ENCODE data around the gene VWA5B1. TPM values are rescaled to one million over a fixed set of nuclear protein-coding genes. Genes with fewer than 3 reads are reported as not detected.
A peak's percentile ranks its signal among the peaks of the same experiment; 100 is the strongest.

Gene VWA5B1
- total and polyA plus RNA-seq, 2 of the 4 experiments (the other 2 are of a cell fraction): not detected

DNA sequence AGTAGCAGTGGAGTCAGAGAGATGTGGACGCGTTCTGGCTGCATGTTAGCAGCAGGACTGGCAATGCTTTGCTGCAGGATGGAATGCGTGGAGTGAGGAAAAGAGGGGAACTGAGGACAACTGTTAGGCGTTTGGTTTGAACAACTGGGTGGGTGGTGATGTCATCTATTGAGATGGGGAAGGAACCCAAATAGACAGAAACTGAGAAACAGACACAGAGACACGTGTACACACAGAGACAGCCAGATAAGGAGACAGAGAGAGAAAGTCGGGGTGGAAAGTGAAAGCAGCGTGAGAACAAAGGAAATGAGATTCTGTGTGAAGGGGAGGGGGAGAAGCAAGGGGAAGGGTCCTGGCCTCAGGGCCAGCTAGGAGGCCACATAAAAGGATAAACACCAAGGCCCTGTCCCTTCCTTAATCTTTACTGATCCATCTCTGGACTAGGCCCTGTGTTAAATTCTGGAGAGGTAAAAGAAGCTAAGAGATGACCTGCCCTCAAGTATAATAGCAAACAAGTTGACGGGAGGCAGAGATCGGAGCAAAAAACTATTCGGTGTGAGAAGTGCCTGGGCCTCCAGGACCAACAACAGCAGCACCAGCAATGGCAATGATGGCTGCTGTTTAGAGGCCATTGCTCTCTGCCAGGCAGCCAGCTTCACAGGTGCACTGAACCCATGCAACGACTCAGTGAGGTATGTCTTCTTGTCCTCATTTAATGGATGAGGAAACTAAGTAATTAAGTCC lies 31.6 kb downstream of the VWA5B1 start:
- DNase-seq: peak; percentile 4
- Histone ChIP-seq H2BK5ac (ENCODE audit: low read depth, low read length, poor library complexity, severe bottlenecking) (no peak overlapping the region), H2AK5ac (ENCODE audit: low read depth, low read length) (no peak overlapping the region), H3K9me3 (ENCODE audit: control insufficient read depth, insufficient read depth, low read length) (no peaks in the 10 kb centered on the region), H3K4me3 (ENCODE audit: insufficient read depth, low read depth, low read length) (no peak overlapping the region), H3K4ac (ENCODE audit: low read depth, low read length) (no peak overlapping the region; the same call in 1 of the 2 replicates), H3K23ac (ENCODE audit: low read depth, low read length) (no peak overlapping the region), H2BK20ac (ENCODE audit: low read depth, low read length) (no peak overlapping the region), H3K36me3 (ENCODE audit: control insufficient read depth, insufficient read depth, low read length) (no peaks in the 10 kb centered on the region), H2BK15ac (ENCODE audit: low read depth, low read length) (no peak overlapping the region; the same call in 2 of the 3 replicates), H4K8ac (ENCODE audit: low read depth in 2 of 2, low read length in 2 of 2) (peak overlapping the region in 1 of 2 experiments; percentile 6; a peak in 1 of 4 replicates), H4K5ac (ENCODE audit: low read depth, low read length) (no peak overlapping the region; the same call in 1 of the 2 replicates), H3K56ac (ENCODE audit: extremely low read depth, insufficient read depth, low read length) (no peak overlapping the region), H2BK120ac (ENCODE audit: low read depth, low read length) (no peak overlapping the region), H3K9ac (ENCODE audit: low read depth, low read length) (no peak overlapping the region), H3K27me3 (ENCODE audit: control insufficient read depth, insufficient read depth, low read length) (peaks cover 11% of the 10 kb centered on the region), H3K9me1 (ENCODE audit: insufficient read depth, low read length) (no peaks in the 10 kb centered on the region; the same call in 1 of the 2 replicates), H3K14ac (replicated peaks; ENCODE audit: low read depth, low read length) (0 out of 2 replicates have a peak overlapping the region, but pooled peaks have one; percentile 18), H3K79me1 (ENCODE audit: low read depth in 1 of 2, low read length in 2 of 2) (no peaks in the 10 kb centered on the region), H3K18ac (ENCODE audit: low read depth, low read length) (no peak overlapping the region; the same call in 1 of the 2 replicates), H3K27ac (ENCODE audit: insufficient read depth, low read length) (no peak overlapping the region), H4K20me1 (ENCODE audit: insufficient read depth, low read length) (no peaks in the 10 kb centered on the region), H4K91ac (ENCODE audit: insufficient read depth, low read depth, low read length) (no peak overlapping the region), H2AFZ (replicated peaks; ENCODE audit: low read length, poor library complexity) (peak overlapping the region; percentile 68), H3K4me1 (ENCODE audit: control insufficient read depth, insufficient read depth, low read length) (peaks cover 9% of the 10 kb centered on the region; the same call in 1 of the 2 replicates), H3K4me2 (ENCODE audit: low read depth, low read length) (peak overlapping the region; percentile 13; the same call in 1 of the 2 replicates), H2AK9ac (replicated peaks; ENCODE audit: low read depth, low read length, poor library complexity) (no peak overlapping the region)
- intact Hi-C loops (cut with micrococcal nuclease) (no loop called here), in situ Hi-C loops (cut with MboI; ENCODE audit: low sequenced_read_pairs) (no loop called here), dilution Hi-C loops (cut with HindIII; ENCODE audit: low sequenced_read_pairs, unreplicated experiment) (no loop called here)
- TF ChIP-seq RAD21 (IDR thresholded peaks at IDR 0.05; ENCODE audit: low read length): no peak
- TF ChIP-seq SMC3 (IDR thresholded peaks at IDR 0.05; ENCODE audit: low read depth, low read length): no peak
- TF ChIP-seq, protein P1, sequence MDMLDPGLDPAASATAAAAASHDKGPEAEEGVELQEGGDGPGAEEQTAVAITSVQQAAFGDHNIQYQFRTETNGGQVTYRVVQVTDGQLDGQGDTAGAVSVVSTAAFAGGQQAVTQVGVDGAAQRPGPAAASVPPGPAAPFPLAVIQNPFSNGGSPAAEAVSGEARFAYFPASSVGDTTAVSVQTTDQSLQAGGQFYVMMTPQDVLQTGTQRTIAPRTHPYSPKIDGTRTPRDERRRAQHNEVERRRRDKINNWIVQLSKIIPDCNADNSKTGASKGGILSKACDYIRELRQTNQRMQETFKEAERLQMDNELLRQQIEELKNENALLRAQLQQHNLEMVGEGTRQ (IDR thresholded peaks at IDR 0.05; ENCODE audit: low read depth, low read length): no peak
- no peak for TF ChIP-seq POLR2A (IDR thresholded peaks at IDR 0.05; ENCODE audit: low read depth, low read length)
- TF ChIP-seq MXI1 (IDR thresholded peaks at IDR 0.05; ENCODE audit: borderline replicate concordance, low read depth, low read length): no peak
- TF ChIP-seq BHLHE40 (IDR thresholded peaks at IDR 0.05; ENCODE audit: low read depth, low read length): no peak
- no peak for TF ChIP-seq NFE2L2 (IDR thresholded peaks at IDR 0.05; ENCODE audit: low read depth, low read length)
- no peak for TF ChIP-seq RFX5 (IDR thresholded peaks at IDR 0.05; ENCODE audit: low read depth, low read length)
- TF ChIP-seq, protein P2, sequence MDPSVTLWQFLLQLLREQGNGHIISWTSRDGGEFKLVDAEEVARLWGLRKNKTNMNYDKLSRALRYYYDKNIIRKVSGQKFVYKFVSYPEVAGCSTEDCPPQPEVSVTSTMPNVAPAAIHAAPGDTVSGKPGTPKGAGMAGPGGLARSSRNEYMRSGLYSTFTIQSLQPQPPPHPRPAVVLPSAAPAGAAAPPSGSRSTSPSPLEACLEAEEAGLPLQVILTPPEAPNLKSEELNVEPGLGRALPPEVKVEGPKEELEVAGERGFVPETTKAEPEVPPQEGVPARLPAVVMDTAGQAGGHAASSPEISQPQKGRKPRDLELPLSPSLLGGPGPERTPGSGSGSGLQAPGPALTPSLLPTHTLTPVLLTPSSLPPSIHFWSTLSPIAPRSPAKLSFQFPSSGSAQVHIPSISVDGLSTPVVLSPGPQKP (IDR thresholded peaks at IDR 0.05; ENCODE audit: borderline replicate concordance, low read depth, low read length): no peak
- no peak for TF ChIP-seq CEBPB (IDR thresholded peaks at IDR 0.05; ENCODE audit: low read depth, low read length)
- TF ChIP-seq MAZ (IDR thresholded peaks at IDR 0.05; ENCODE audit: borderline replicate concordance, low read depth, low read length): no peak
- TF ChIP-seq RCOR1 (IDR thresholded peaks at IDR 0.05; ENCODE audit: insufficient replicate concordance, low read length): no peak
- TF ChIP-seq, protein P3, sequence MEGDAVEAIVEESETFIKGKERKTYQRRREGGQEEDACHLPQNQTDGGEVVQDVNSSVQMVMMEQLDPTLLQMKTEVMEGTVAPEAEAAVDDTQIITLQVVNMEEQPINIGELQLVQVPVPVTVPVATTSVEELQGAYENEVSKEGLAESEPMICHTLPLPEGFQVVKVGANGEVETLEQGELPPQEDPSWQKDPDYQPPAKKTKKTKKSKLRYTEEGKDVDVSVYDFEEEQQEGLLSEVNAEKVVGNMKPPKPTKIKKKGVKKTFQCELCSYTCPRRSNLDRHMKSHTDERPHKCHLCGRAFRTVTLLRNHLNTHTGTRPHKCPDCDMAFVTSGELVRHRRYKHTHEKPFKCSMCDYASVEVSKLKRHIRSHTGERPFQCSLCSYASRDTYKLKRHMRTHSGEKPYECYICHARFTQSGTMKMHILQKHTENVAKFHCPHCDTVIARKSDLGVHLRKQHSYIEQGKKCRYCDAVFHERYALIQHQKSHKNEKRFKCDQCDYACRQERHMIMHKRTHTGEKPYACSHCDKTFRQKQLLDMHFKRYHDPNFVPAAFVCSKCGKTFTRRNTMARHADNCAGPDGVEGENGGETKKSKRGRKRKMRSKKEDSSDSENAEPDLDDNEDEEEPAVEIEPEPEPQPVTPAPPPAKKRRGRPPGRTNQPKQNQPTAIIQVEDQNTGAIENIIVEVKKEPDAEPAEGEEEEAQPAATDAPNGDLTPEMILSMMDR (conservative IDR thresholded peaks at IDR 0.05; ENCODE audit: low read depth, low read length): no peak
- no peak for TF ChIP-seq FOS (IDR thresholded peaks at IDR 0.05; ENCODE audit: low read depth, low read length)
- TF ChIP-seq CHD1 (IDR thresholded peaks at IDR 0.05; ENCODE audit: low read depth, low read length): no peak
- ATAC-seq (ENCODE audit: low read depth): no peak; the same call in 1 of the 2 replicates
- BruUV-seq (replicated peaks): no TSS peak
- whole genome bisulfite sequencing, 2 experiments (ENCODE audit: extremely low coverage in 2 of 2, insufficient read length in 1 of 2): 55% methylated on average over 8 of the region's 11 CpGs; no CpG with 5 or more reads in 1 of the 2 experiments
- CTCF ChIA-PET: no interaction called here
- POLR2A ChIA-PET (ENCODE audit: unreplicated experiment): no interaction called here

Data from IMR-90 (cell line).